GM12875 (cell line): Measurements from ENCODE around the gene FAM83B.

Experiments used
- H3K4me3 ChIP-seq: one replicate; pipeline ENCODE4 v1.5.1; 2011; ENCODE audit warnings: low read depth, low read length, control low read depth
- TF ChIP-seq, protein P1 (sequence below): IDR thresholded peaks from 2 replicates; pipeline ENCODE4 v1.5.1; 2011; ENCODE audit warnings: low read depth, mild to moderate bottlenecking, control low read depth, inconsistent platforms, low read length, moderate library complexity, borderline replicate concordance; ENCODE audit not compliant: insufficient read depth

Gene FAM83B

DNA sequence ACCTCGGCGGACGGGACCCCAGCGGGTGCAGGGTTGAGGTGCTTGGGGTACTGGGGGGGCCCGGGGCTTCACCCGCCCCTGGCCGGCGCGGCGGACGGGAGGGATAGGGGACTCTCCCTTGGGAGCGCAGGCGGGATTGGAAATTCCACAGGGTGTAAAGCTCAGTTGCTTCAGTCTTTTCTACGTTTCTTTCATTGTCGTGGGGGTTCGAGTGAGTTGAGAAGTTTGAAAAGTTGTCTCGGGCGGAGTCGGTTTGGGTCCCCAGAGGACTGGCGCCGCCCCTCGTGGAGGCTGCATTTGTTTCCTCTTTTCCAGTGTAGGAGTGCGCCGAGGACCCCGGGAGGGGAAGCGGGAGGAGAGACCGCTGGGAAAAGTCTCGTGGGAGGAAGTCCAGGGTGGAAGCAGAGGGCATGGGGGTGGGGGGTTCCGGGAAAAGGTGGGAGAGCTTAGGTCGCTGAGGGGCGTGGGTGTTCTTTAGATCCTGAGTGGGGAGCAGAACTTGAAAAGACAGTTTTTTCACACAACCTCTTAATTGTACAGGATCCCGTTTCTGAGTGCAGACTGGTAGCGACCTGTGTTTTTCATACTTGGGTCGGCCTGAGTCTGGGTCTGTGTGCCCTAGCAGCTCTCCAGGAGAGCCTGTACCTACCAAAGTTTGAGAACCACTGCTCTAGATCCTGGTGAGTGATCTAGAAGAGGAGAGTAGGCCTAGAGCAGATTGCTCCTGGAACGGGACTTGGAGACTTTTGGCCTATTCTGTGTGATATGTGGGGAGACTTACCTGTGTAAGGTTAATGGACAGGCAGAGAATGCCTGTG is 495 bp downstream of the FAM83B start:
- TF ChIP-seq, protein P1, sequence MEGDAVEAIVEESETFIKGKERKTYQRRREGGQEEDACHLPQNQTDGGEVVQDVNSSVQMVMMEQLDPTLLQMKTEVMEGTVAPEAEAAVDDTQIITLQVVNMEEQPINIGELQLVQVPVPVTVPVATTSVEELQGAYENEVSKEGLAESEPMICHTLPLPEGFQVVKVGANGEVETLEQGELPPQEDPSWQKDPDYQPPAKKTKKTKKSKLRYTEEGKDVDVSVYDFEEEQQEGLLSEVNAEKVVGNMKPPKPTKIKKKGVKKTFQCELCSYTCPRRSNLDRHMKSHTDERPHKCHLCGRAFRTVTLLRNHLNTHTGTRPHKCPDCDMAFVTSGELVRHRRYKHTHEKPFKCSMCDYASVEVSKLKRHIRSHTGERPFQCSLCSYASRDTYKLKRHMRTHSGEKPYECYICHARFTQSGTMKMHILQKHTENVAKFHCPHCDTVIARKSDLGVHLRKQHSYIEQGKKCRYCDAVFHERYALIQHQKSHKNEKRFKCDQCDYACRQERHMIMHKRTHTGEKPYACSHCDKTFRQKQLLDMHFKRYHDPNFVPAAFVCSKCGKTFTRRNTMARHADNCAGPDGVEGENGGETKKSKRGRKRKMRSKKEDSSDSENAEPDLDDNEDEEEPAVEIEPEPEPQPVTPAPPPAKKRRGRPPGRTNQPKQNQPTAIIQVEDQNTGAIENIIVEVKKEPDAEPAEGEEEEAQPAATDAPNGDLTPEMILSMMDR: no peak
- H3K4me3 ChIP-seq: no peak overlapping the region

DNA sequence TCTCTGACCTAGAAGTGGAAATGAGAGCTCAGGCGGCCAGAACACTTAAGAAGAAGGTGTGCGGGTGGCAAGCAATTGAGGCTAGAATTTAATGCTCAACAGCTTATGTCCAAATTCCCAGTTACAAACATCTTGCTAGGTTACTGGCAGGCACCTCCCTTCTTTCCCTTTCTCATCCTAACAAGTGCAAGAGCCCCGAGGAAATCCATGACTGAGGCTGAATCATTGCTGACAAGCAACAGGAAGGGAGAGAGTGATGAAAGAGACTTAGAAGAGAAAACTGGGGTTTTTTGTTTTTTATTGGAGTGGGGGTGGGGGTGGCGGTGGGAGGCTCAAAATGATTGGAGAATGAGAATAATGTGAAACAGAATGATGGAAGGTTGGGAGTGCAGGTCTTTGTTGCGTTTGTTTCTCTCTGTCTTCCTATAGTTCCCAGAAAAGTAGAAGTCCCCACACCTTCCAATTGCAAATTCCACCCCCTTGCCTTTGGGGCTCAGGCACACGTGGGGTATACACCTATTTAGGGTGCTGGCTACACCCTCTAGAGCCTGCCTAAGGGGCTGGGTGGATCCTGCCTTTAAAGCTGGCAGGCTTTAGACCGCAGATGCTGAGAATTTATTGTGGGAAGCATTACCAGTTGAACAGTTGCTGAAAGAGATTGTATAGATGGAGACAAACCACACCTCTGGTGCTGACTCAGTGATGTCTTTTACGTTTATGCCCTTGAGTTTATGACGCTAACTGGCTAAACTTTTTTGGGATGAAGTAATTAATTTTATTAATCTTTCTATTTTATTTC is 1.4 kb downstream of the FAM83B start:
- no peak overlapping the region for H3K4me3 ChIP-seq

DNA sequence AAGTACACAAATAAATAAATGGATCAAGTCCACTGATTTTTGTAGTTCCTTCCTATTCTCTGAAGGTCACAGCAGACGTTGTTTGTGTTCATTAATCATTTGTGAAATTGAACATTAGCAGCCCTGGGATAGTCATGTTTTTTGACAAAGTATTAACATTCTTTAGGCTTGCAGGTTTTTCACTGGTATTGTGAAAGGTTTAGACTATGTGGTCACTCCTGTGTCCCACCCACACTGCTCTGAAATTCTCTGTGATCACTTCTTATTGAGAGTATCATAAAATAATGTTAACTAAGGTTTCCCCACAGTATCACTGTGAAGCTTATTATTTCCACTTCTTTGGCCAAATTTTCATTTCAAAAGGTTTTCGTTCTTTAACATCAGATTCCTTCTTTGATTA is 3.5 kb downstream of the FAM83B start:
- no peak overlapping the region for H3K4me3 ChIP-seq
- TF ChIP-seq, protein P1: no peak

More for the DNA sequence above, 1.4 kb downstream of the FAM83B start:
- TF ChIP-seq, protein P1: no peak

DNA sequence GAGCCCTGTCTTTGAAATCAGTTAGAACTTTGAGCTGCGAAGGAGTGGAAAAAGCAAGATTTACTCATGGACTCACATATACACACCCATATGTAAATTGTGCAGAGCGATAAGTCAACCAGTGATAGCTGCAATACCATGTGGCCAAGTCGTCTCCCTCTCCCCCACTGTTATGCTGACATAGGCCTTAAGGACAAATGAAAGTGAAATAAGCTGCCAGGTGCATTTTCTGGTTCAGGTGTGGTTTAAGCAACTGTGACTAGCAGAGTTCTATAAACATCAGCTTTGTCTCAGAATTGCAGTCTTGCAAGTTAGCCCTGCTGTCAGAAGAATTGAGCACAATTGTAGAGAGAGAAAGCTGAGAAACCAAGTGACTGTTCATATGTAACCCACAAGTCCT is 9.6 kb downstream of the FAM83B start:
- no peak overlapping the region for H3K4me3 ChIP-seq
- TF ChIP-seq, protein P1: no peak

DNA sequence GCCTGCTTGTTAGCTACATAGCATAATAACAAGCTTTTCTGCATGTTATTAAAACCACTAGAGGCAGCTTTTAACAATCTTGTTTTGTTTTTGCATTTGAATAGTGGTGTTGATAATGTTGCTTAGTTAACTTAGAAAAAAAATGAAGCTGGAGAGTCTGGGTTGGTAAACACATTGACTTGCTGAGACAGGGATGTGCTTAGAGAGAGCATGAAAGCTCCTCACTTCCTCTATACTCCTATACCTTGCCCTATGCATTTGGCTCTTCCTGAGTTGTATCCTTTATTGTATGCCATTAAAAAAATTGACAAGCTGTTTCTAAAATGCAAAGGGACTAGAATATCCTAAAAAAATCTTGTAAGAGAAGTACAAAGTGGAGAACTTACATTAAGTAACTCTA is 13.6 kb downstream of the FAM83B start:
- no peak overlapping the region for H3K4me3 ChIP-seq
- TF ChIP-seq, protein P1: no peak

DNA sequence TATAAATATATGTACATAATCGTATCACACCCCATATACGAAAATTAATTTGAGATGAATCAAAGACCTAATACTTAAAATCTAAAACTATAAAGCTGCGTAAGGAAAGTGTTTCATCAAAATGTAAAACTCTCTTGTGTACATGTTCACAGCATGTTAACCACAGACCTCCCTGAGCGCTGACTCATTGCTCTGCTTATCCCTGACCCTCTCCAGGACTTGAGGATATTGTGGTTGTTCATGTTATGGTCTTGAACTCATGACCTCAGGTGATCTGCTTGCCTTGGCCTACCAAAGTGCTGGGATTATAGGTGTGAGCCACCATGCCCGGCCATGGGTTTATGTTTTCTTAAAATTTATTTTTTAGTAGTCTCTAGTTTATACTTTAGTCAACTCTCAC is 14.2 kb downstream of the FAM83B start:
- TF ChIP-seq, protein P1: no peak
- no peak overlapping the region for H3K4me3 ChIP-seq
